Middle frontal gyrus (tissue), 1 donor: ENCODE results near the gene CADM1.

ENCODE experiments used
- DNase-seq: peaks from one replicate; pipeline ENCODE4 v3.0.0-alpha.2; 2015; ENCODE audit warnings: low spot score; ENCODE audit errors: extremely low spot score

Gene CADM1

DNA sequence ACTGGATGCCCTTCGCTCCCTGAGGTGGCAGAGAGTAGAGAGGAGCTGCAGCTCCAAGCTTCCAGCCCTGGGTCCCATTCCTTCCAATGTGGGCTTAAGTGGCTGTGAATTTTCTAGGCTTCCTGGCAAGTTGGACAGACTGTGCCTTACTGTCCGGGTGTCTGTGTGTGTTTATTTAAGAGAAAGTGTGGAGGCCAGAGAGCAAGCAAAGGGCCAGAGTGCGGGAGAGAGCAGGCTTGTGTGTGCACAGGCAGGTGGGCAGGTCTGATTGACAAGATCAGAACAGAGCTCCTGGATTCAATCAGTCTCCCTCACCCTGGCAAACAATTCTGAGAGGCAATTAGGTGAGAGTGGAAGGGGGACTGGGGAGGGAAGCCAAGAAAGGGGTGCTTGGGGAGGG, 347.0 kb downstream of the CADM1 start:
- no peak for DNase-seq

DNA sequence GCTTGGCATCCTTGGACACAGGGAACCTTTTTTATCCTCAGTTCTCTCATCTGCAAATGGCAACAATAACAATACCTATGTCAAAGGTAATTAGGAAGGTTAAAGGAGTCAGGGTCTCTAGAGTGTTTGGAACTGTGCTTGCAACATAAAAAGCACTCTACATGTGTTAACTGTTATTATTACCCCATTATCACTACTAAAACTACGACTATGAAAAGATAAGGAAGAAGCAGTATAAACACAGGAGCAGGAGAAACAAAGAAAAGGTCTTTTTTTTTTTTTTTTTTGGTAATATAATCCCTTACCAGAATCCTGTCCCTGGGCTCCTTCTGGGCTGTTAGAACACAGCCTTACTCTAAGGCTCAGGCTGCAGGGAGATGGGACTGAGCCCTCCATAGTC, 348.2 kb downstream of the CADM1 start:
- no peak for DNase-seq

DNA sequence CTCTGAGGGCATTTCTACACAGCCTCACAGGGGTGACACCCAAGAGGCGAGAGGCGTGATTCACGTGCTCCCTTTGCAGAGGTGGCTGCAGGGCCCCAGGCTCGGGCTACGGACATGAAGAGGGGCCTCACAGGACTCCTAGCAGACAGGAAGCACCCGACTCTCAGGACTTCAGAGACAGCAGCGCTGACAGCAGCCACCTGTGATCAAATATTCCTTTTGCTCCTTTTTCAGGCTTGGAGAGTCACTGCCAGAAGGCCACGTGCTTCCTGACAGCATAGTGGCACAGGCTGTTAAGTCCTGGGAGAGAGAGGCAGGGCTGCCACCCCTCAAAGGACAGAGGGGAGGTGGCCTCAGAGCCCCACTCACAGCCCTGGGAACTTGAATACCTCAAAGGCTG, 348.9 kb downstream of the CADM1 start:
- no peak for DNase-seq

DNA sequence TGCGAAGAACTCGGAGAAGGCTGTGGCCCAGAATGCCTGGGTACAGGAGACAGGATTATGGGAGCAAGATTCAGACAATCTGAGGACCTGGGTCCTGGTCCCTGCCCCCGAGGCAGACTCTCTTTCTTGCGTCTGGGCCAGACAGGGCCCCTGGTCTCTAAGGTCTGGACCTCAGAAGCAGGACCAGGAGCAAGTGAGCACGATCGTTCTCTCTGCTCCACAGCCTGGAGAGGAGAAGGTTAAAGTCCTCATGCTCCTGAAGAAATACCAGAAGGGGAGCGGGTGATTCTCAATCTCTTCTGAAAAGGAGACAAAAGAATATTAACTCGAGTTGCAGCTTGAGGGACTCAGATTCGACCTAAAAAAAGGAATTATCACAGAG, 349.9 kb downstream of the CADM1 start:
- no peak for DNase-seq

DNA sequence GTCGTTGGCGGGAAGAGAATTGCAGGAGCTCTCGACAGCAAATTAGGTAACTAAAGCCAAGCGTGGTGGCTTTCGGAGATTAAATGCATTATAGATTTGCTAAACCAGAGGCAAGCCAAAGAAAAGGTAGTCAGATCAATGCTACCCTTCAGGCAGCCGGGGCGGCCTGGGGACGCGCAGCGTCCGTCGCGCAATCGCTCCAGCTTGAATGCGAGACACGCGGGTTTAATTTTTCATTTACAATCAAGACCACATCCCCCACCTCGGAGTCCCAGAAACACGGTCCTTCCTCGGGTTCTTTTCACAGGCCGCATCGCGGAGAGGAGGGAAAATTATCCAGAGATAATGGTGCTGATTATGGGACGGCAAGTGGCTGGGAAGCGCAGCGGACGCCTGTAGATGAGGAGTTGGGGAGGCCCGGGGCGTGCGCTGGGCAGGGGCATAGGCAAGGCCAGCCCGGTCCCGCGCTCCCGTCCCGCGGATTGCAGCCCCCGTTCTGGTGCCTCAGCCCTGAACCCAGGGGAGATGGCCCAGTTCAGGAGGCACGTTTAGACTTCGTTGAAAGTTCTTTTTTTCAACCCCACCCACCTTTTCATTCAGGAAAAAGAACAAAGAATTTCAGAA, 350.4 kb downstream of the CADM1 start:
- DNase-seq: no peak

DNA sequence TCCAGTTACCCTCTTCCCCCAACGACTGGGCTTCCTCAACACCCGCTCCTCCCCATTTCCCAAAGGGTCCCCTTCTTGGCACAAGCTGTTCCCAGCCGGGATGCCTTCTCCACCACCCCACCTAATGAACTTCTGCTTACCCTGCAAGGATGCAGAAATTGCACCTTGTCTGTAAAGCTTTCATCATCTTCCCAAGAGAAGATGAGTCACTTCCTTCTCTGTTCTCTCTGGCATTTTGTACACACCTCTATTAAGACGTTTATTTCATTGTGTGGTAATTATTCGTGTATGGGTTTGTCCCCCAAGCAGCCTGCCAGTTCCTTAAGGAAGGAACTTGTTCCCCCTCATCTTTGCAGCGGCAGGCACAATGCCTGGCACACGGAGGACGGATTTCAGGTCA, 351.1 kb downstream of the CADM1 start:
- DNase-seq: no peak

DNA sequence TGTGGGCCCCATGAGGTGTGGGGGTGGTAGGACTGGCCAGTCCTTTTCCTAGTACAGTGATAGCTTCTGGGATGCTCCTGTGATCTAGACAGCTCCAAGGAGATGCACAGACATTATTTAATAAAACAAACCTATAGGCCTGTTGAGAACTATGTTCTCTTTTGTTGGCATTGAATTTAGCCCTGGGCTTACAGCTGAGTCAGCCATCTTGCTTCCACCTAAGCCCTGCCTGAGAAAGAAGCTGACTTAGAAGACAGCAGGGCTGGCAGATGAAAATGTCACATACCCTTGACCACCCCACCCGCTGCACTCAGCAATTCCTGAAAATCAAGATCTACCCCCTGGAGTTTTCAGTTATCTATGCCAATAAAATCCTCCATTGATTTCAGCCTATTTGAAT, 353.2 kb downstream of the CADM1 start:
- DNase-seq: no peak

DNA sequence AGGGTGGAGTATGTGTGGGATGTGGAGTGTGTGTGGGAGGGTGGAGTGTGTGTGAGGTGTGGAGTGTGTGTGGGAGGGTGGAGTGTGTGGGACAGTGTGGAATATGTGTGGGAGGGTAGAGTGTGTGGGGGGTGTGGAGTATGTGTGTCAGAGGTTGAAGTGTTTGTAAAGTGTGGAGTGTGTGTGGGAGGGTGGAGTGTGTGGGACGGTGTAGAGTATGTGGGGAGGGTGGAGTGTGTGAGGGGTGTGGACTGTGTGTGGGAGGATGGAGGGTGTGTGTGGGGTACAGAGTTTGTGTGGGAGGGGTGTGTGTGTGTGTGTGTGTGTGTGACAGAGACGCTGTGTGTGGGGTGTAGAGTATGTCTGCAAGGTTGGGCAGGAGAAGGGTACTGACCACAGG, 355.5 kb downstream of the CADM1 start:
- DNase-seq: no peak

DNA sequence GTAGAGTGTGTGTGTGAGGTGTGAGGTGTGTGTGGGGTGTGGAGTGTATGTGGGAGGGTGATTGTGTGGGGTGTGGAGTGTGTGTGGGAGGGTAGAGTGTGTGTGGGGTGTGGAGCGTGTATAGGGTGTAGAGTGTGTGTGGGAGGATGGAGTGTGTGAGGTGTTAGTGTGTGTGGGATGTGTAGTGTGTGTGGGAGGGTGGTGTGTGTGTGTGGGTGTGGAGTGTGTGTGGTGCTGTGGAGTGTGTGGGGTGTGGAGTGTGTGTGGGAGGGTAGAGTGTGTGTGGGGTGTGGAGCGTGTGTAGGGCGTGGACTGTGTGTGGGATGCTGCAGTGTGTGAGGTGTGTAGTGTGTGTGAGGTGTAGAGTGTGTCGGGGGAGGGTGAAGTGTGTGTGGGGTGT, 356.1 kb downstream of the CADM1 start:
- no peak for DNase-seq

DNA sequence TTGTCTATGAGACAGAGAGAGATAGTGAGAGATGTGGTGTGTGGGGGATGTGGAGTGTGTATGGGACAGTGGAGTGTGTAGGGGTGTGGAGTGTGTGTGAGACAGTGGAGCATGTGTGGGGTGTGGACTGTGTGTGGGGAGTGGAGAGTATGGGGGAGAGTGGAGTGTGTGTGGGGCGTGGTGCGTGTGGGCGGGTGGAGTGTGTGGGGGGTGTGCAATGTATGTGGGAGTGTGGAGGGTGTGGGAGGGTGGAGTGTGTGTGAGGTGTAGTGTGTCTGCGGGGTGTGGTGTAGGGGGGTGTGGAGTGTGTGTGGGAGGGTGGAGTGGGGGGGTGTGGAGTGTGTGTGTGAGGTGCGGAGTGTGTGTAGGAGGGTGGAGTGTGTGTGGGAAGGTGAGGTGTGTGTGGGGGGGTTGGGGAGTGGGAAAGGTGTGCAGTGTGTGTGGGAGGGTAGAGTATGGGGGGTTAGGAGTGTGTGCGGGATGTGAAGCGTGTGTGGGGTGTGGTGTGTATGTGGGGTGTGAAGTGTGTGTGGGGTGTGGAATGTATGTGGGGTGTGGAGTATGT, 356.9 kb downstream of the CADM1 start:
- no peak for DNase-seq

DNA sequence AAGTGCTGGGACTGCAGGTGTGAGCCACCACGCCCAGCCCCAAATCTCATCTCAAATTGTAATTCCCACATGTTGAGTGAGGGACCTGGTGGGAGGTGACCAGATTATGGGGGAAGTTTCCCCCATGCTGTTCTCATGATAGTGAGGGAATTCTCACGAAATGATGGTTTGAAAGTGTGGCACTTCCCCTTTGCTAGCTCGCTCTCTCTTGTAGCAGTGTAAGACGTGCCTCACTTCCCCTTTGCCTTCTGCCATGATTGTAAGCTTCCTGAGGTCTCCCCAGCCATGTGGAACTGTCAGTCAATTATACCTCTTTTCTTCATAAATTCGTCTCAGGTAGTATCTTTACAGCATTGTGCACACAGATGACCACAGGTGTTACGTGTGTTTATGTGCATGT, 357.8 kb downstream of the CADM1 start:
- DNase-seq: no peak

DNA sequence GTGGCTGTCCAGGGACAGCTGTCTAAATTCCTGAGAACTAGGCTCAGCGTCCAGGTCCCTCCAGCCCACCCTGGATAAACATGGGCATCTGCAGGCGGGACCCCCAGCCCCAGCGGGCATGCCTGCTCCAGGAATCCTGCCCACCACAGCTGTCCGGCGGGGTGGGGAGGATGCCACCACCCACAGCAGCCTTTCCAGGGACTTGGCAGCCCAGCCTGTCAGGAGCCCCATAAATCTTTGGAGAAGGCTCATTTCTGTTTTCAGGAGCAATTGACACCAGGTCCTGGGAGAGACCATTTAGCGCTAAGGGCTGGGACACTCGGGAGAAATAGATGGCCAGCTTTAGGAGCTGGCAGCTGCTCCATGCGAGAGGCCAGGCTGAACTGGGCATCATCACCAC, 358.9 kb downstream of the CADM1 start:
- no peak for DNase-seq

DNA sequence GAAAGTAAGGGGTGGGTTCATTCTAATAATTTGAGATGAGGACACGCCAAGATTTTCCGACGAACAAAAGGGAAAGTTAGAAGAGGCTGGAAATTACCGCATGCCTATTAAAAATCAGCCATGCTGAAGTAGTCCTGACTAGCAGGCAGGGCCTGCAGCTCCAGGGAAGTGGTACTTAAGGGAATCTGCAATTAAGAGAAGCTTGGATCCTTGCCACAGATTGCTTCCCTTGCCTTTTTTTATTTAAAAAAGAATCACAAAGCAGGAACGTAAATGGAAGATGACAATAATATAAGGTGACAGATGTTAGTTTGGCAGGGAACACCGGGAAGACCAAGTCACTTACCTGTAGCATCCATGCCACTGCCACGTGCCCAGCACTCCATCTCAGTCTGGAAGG, 359.3 kb downstream of the CADM1 start:
- no peak for DNase-seq

DNA sequence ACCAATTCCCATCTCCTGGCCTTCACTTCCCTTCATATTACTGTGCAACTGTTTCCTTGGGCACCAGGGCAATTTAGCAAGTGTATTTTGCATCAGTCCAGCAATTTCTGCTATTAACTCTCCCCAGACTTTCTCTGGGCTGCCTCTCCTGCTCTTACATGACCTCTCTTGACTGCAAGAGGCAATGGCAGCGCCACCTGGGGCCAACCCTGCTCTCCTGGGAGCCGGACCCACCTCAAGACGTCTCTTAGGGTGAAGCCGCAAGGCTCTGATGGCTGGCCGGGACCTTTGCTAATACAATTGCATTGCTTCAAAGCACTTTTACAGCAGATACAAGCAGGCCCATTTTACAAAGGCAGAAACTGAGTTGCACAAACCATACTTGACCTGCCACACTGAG, 360.2 kb downstream of the CADM1 start:
- no peak for DNase-seq

DNA sequence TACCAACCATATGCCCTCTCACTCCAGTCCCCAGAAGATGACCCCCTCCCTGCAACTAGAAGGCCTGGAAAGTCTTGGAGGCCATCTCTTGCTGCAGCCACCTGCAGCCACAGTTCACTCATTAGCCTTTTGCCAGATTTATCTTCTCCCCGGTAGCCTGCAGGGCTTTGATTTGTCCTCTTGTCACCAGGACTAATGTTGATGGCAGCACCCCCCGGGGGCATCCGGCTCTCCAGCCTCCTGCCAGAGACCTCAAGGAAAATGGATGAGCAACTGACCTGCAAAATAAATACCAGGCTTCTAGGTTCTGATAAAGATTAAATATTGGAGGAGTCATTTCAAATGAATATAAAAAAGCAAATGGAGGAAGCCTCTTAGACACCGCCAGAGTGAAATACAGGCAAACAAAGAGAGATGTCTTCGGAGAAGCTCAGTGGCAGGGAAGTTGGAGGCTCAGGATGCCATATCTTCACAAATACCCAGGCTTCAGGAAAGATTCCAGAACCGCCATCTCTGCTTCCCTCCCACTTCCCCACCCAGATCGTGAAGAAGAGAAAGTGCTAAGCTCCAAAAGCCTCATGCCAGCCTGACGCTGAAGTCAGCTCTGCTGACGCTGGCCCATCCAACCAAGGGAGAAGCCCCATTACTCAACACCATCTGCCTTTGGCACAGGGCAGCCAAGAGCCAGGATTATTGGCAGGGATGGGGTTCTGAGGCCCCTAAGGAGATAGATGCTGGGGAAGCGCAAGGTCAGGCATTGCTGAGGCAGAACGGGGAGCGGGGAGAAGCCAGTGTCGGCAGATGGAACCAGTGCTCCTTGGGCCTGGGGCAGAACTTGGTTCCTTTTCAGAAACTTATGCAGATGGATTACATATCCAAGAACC, 362.7 kb downstream of the CADM1 start:
- no peak for DNase-seq

DNA sequence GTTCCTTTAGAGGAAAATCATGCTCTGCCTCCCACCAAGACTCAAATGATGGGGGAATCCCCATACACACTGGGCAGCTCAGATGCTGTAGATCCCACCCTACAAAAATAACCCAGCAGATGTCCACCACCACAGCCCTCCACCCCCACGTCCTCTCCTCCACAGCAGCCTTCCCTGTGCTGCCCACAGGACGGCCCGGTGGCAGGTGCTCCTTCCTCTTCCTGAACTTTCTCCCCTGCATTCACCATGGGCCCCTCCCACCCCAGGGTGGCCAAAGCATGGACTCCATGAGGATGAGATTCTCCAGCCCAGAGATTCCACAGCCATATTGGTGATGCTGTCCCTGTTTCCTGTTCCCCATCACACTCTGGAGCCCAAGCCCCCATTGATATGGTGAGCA, 368.3 kb downstream of the CADM1 start:
- DNase-seq: no peak

DNA sequence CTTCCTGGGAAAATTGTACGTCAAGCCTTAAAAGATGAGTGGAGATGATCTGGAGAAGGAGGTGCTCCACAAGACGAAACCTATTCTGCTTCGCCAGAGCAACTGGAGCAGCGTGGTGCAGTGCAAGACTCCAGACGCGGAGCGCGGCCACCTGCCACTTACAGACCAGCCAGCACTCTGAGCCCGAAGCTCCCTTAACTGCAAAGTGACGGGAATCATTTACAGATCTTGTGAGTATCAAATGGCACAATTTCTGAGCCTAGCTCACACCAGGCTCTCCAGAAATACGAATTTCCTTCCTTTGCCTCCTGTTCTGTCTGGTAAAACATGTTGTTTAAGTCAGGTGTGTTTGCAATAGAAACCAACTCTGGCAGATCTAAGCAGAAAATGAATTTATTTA, 369.3 kb downstream of the CADM1 start:
- DNase-seq: no peak

DNA sequence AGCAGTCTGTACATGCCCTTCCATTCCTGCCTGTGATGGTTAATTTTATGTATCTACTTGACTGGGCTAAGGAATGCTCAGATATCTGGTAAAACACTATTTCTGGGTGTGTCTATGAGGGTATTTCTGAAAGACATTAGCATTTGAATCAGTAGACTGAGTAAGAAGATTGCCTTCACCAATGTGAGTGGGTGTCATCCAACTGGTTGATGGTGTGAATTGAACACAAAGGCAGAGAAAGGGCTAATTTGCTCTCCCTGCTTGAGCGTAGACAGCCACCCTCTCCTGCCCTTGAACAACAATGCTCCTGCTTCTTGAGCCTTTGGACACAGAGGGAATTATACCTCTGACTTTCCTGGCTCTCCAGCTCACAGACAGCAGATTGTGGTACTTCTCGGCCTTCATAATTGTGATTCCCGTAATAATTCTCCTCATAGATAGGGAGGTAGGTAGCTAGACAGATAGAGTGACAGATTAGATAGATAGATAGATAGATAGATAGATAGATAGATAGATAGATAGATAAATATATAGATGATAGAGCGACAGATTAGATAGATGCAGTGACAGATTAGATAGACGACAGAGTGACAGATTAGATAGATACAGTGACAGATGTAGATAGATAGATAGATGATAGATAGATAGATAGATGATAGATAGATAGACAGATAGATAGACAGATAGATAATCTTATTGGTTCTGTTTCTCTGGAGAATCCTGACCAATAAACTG, 370.6 kb downstream of the CADM1 start:
- no peak for DNase-seq

DNA sequence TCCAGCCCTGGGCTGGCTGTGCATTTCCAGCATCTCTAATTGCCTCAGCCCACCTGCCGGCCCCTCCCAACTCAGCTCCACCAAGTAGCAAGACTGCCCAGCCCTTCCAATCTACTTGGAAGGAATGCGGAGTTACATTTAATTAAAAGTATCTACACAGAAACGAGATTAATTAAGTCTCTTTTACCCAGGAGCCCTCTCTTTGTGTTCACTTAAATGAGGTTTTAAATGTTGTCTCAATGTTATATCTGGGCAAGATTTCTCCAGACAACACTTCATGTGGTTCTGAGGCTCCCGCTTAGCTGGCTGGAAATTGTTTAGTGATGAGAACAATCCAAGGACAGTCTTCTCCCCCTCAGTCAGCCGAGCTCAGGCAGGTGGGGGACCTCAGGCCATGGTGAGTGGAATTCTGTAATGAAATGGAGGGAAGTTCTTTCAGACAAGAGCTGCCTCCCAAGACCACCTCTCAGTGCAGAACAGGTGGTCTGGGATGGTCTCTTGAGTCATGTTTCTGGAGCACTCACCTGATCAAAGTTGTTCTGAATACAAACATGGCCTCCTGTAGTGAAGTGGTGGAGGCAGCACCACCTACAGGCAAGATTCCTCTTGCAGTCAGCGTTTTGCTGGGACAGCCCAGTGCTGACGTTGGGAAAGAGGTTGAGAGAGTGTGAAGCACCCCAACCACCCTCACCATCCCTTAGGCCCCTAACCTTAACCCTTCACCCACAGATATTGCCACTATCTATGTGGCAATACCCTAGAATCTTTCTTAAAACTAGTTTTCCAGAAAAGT, 371.6 kb downstream of the CADM1 start:
- DNase-seq: no peak

DNA sequence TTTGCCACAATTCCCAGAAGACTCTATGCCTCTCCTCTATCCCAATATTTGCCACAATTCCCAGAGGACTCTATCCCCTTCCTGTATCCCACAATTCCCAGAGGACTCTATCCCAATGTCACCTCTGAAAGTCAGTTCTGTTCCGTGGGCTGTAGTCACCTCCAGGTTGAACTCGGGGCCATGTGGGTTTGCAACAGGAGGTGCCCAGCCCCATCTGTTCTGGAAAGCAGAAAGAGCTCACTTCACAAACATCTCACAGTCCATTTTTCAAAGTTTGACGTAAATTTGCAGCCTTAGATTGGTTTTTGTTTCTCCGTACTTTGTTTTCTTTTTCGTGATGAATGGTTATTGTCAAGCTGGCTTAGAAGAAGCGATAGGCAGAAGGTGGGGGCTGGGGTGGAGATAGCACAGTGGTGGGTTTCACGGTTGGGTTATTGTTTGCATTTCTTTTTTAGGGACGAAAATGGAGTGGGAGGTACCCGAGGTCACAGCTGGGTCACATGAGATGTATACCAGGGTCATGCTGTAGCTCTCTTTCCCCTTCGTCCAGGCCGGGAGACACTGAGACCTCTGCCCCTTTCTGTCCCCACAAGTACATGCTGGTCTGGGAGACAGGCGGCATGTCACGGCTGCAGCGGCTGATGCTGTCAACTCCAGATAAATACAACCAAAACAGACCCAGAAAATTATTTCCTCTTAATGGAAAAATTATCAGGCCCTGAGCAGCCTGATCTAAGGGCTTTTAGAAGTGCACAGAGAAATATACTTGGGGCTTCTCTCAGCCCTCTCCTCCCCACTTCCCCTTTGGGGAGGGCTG, 374.5 kb downstream of the CADM1 start:
- no peak for DNase-seq
